Sigmoid colon (tissue), 4 donors: ENCODE results near the gene EEPD1.
A peak's percentile ranks its signal among the peaks of the same experiment; 100 is the strongest.

Experiments used
- EP300 ChIP-seq, 4 donors: sonication (generic); formaldehyde crosslinking; IDR thresholded peaks; one replicate each; pipeline ENCODE4 v1.6.1; 2017; ENCODE audit warnings: antibody characterized with exemption in 4 of 4
- POLR2A ChIP-seq, 2 donors: fragments of 450-650 bp; IDR thresholded peaks; one replicate each; pipeline ENCODE4 v1.6.1; 2016; ENCODE audit warnings: antibody characterized with exemption in 2 of 2, mild to moderate bottlenecking in 2 of 2, moderate library complexity in 2 of 2
- POLR2AphosphoS5 ChIP-seq, 4 donors: sonication (generic); formaldehyde crosslinking; IDR thresholded peaks; one replicate each; pipeline ENCODE4 v1.6.1; 2017; ENCODE audit warnings: antibody characterized with exemption in 4 of 4
- TF ChIP-seq, protein P1 (sequence below), 4 experiments: fragments of 450-650 bp in 3 of 4; fragments of 200-600 bp in 1 of 4; IDR thresholded peaks; one replicate each; pipeline ENCODE4 v1.5.1; 2016 to 2019; ENCODE audit warnings: antibody characterized with exemption in 4 of 4, mild to moderate bottlenecking in 3 of 4, moderate library complexity in 2 of 4

DNA sequence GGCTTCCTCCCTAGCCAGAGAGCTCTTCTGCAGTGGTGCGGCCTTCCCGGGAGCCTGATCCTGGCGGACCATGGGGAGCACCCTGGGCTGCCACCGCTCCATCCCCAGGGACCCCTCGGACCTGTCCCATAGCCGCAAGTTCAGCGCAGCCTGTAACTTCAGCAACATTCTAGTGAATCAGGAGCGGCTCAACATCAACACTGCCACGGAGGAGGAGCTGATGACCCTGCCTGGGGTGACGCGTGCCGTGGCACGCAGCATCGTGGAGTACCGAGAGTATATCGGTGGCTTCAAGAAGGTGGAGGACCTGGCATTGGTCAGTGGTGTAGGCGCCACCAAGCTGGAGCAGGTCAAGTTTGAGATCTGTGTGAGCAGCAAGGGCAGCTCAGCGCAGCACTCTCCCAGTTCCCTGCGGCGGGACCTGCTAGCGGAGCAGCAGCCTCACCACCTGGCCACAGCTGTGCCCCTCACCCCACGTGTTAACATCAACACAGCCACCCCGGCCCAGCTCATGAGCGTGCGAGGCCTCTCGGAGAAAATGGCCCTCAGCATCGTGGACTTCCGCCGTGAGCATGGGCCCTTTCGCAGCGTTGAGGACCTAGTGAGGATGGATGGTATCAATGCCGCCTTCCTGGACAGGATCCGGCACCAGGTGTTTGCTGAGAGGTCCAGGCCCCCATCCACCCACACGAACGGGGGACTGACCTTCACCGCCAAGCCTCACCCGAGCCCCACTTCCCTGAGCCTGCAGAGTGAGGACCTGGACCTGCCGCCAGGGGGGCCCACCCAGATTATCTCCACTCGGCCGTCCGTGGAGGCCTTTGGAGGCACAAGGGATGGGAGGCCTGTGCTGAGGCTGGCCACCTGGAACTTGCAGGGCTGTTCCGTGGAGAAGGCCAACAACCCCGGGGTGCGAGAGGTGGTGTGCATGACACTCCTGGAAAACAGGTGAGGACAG is 1.5 kb downstream of the EEPD1 start:
- TF ChIP-seq, protein P1, sequence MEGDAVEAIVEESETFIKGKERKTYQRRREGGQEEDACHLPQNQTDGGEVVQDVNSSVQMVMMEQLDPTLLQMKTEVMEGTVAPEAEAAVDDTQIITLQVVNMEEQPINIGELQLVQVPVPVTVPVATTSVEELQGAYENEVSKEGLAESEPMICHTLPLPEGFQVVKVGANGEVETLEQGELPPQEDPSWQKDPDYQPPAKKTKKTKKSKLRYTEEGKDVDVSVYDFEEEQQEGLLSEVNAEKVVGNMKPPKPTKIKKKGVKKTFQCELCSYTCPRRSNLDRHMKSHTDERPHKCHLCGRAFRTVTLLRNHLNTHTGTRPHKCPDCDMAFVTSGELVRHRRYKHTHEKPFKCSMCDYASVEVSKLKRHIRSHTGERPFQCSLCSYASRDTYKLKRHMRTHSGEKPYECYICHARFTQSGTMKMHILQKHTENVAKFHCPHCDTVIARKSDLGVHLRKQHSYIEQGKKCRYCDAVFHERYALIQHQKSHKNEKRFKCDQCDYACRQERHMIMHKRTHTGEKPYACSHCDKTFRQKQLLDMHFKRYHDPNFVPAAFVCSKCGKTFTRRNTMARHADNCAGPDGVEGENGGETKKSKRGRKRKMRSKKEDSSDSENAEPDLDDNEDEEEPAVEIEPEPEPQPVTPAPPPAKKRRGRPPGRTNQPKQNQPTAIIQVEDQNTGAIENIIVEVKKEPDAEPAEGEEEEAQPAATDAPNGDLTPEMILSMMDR (IDR thresholded peaks at IDR 0.05) = peak in 2 of 4 experiments; percentile 21
- TF ChIP-seq EP300 (IDR thresholded peaks at IDR 0.05) = no peak
- no peak for TF ChIP-seq POLR2A (IDR thresholded peaks at IDR 0.05)
- TF ChIP-seq POLR2AphosphoS5 (IDR thresholded peaks at IDR 0.05) = no peak
